Dedifferentiated amniotic fluid mesenchymal stem cell (primary cell): ENCODE measurements around the gene ZNF526.

Experiments used
- DNase-seq: peaks from one replicate; pipeline ENCODE4 v3.0.0-alpha.2; 2016; ENCODE audit errors: extremely low spot score

Gene ZNF526, protein sequence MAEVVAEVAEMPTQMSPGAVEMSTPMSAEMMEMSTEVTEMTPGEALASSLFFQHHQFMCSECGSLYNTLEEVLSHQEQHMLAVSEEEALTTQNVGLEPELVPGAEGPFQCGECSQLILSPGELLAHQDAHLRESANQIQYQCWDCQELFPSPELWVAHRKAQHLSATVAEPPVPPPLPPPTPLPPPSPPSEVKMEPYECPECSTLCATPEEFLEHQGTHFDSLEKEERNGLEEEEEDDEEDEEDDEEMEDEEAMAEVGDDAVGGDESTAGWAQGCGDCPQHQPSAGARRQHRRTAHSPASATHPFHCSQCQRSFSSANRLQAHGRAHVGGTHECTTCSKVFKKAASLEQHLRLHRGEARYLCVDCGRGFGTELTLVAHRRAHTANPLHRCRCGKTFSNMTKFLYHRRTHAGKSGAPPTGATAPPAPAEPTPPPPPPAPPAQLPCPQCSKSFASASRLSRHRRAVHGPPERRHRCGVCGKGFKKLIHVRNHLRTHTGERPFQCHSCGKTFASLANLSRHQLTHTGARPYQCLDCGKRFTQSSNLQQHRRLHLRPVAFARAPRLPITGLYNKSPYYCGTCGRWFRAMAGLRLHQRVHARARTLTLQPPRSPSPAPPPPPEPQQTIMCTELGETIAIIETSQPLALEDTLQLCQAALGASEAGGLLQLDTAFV

DNA sequence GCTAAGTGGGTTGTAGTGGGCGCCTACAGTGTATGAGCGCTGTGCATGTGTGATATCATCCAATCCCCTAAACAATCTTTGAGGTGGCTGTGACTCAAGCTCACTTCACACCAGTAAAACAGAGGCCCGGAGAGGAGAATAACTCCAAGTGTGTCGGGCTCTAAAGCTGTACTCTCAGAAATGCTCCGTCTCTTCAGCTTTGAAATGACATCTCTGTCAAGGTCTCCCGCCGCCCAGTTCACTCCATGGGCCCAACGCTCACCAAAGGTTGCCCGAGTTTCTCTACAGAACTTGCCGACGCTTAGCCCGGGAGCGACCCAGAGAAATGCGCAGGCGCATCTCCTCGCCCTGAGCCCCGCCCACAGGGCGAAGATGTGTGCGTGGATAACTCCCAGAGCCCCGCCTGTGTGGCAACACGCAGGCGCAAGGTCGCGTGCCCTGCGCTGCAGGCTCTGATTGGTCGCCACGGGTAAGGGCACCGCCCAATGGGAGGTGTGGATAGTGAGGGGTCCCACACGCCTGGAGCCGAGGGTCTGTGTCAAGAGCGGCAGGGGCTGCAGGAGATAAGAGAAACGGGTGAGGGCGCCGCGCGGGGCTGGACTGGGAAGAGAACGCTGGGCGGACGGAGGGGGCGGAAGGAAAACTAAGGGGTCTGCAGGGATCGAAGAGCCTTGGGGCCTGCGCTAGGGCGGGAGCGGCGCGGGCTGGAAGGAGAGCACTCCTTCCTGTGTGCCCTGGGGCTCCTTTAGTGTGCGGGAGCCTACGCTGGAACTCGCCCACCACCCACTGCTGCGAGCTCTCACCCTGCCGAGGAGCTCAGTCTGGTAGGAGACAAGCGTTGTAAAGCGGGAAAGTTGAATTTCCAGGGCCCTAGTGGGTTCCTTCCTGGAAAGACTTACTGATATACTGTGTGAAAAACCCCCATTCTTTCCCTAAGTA lies at the start of gene ZNF526:
Gene ZNF526 (plus strand): TSS at position 501 of the 939 bp plus-strand sequence. CDS start 4,092 bp downstream, outside the sequence.
- peak; percentile 95 for DNase-seq

DNA sequence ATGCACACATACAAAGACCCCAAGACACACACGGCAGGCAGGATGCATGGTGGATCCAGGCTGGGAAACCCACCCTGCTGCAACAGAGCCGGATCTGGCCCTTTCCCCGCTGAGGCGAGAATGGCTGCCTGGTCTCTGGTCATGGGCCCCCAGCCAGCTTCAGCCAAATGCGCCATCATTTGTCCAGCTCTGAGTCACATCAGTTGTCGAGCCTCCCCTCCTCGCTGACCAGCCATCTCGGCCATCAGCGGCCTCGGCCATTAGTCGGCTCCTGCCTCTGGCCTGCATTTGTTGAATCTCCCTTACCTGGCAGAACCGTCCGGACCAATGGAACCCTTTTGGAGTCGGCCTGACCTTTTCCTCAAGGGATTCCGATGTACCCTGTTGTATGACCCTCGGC lies 49.4 kb upstream of the ZNF526 start:
- no peak for DNase-seq

DNA sequence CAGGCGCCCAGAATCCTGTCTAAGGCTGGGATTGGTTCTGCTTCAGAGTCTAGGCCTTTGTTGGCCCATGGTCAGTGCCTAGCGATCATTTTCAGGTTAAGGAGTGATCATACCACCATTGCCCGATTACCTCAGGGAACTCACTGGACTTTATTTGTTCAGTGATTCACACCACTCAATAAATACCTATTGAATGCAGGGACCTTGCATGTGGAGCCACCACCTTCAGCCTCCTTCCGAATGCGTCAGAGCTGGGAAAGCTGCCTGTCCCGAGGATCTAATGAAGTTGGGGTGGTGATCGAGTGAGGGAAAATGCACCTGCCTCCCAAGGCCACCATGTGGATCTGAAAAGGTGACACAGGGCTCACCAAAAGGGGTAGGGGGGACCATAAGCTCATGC lies 47.9 kb upstream of the ZNF526 start:
- no peak for DNase-seq

DNA sequence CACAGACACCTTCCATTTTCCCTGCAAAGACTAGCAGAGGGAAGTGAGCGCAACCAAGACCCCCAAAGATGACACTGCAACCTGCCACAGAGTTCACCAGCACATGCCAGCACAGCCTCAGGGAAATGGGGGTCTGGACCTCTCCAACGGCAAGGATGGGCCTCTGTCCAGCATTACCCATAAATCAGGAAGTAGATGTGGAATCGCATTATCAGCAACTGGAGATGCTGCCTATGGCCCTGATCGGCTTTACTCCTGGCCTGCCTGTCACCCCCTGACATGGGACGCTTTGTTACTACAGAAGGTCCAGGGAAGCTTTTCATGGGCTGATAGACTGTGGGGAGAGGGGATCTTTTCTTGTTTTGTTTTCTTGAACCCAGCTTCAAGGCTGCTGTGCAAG lies 46.4 kb upstream of the ZNF526 start:
- DNase-seq: no peak

DNA sequence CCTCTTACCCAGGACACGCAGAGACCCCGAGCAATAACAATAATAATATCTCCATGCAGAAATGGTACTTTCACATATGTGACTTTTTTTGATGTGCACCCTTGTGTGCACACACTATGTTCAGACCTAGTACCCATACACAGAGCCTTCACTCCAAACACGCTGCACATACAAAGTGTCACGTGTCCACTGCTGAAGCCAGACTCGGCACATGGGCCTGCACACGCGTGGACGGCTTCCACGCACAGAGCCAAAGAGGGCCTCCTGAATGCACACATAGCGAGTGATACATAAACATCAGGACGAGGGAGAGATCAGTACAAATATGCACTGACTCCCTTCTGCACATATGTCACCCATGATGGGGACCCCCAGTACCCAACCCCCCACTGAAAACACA lies 45.9 kb upstream of the ZNF526 start:
- DNase-seq: no peak

DNA sequence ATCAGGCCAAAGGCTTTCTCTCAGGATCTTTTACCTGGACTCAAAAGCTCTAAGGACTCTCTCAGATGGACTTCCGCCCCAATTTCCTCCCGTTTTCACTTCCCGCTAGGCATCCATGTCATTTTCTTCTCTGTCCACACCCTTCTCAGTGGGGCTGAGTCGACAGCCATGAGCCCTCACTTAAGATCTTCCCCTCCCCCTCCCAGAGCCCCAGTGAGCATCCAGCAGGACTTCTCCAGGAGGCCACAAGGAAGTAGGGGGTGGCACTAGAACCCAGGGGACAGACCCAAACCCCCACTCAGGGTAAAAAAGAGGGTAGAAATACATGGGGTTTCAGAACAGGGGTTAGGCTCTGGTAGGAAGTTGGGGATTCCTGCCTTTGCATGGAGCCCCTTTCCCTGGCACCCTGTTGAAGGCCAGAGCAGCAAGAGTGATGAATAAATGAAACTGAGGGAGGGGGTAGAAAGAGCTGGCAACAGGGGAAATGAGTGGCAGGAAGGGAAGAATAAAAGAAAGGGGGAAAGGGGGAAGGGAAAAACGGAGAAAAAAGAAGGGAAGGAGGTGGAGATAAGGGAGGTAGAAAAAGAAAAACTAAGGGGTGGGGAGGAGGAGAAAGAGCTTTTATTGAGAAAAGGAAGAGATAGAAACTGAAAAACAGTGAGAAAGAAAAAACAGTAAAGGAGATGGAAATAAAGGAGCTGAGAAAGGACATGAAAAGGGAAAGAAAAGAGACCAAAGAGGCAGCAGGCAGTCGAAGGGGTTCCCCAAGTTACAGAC lies 45.0 kb upstream of the ZNF526 start:
- no peak for DNase-seq

DNA sequence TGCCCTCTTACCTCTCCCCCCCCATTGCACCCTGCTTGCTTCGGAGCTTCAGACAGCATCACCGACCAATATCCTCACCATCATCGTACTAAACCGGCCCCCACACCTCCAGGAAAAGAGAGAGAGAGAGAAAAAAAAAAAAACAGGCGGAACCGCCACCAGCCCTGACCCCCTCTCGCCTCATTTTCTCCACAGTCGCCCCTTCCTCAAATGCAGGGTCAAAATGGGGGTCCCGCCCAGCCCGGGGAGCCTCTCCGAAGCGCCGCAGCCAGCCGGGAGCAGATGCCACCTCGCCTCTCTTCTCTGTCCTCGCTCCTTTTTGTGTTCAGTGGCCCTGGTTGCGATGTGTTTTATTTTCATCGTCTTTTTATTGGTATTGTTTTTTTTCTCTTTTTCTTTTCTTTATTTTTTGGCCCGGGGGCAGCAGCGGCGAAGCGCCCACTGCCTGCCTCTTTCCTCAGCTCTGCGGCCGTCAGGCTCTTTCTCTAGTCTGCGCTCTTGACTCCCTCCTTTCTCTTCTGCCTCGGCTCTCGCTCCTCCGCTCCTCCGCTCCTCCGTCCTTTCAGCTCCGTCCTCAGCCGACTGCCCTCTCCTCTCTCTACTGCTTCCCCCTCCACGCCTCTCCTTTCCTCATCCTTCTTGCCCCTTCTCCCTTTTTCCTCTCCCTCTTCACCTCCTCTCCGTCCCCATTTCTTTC lies 44.0 kb upstream of the ZNF526 start:
- no peak for DNase-seq

DNA sequence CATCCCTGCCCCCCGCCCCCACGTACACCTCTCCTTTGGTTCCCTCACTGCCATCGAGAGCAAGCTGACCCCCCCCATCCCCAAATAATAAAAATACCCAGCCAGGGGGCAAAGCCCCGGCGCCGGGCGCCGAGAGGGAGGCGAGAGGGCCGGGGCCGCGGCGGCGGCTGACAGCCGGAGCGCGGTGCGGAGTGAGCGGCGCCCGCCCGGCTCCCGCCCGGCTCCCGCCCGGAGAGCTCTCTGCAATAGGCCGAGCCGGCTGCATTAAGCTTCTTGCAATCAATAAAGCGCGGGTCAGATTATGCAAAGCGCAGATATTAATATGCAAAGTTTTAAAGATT lies 43.5 kb upstream of the ZNF526 start:
- DNase-seq: no peak

DNA sequence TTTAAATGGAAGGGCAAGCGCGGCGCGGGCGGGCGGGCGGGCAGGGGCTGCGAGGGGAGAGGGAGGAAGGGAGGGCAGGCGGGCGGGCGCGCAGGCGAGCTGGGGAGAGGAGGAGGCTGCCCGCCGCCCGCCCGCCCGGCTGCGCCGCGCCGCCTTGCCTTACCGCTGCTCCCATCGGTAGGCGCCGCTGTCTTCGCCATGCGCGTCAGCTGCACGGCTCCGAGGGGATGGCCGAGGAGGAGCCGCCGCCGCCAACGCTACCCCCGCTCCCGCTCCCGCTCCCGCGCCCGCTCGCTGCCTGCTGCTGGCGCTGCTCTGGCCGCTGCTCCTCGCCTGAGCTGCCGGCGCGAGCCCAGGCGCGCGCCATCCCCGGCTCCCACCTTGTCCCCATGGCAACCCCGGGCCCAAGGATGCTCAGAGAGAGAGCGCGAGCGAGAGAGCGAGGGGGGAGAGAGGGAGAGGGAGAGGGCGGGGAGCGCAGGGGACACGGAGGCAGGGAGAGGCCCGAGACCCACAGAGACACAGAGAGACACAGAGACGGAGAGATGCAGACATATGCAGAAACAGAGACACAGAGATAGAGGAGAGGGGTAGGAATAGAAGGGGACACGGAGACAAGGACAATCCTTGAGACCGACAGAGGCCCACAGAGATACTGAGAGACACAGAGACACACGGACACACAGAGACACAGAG lies 43.0 kb upstream of the ZNF526 start:
- peak; percentile 41 for DNase-seq

DNA sequence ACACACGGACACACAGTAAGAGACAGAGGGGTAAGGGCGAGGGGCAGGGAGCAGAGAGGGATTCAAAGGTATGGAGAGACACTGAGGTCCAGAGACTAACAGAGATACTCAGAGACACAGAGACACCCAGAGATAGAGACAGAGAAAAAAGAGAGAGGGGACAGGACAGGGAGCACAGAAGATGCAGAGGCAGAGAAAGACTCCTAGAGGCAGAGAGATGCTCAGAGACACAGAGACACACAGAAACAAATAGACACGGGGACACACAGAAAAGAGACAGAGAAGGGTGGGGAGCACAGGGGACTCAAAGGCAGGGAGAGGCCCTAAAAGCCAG lies 42.5 kb upstream of the ZNF526 start:
- DNase-seq: no peak

DNA sequence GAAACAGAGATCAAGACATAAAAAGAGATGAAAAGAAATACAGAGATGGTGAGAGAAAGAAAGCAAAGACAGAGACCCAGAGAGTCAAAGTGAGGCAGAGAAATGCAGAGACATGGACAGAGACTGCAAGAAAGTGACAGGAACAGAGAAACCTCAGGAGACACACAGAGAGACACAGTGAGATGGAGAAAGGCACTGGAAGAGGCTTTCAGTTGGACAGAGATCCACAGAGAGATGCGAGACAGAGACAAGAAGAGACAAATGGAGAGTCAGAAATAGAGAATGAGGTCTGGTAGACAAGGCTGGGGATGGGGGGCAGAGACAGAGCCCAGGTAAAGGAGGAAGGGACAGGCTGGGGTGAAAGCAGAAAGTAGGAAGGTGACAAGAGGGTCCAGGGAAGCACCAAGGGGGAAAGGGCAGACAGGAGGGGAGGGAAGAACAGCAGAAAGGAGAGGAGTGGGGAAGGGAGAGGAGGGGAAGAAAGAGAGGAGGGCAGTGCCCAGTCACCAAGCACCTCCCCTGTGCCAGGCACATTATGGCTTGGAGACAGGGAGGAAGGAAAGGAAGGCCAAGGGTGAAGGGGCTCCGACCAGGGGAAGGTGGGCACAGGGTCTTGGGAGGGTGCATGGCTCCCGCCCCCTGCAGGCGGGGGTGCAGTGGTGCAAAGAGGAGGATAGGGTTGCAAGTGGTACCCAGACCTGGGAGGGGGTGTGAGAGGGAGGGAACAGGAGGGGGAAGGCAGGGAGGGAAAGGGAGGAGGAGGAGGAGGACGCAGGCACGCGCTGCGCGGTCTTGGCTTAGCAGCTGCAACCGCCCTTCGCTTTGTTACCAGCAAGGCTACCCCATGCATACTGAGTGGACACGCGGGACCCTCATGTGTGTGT lies 41.1 kb upstream of the ZNF526 start:
- no peak for DNase-seq

DNA sequence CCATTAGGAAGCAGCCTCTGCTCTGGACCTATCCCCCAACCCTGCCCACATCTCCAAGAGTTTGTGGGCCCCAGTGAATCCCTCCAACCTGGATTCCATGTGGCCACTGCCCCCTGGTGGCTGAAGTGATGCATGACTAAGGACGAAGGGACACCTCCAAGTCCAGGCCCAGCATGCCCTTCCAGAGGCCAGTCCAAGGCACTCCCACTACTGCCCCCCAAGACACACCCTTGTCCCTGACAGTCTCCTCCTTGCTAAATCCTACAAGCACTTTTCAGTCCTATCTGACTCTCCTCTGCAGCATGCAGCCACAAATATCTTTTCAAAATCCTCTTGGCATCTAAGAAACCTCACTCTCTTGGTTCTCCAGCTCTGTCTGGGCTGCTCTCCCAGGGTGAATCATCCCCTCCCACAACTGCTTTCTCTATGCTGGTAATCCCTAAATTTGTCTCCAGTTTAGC lies 35.7 kb upstream of the ZNF526 start:
- DNase-seq: peak; percentile 83

DNA sequence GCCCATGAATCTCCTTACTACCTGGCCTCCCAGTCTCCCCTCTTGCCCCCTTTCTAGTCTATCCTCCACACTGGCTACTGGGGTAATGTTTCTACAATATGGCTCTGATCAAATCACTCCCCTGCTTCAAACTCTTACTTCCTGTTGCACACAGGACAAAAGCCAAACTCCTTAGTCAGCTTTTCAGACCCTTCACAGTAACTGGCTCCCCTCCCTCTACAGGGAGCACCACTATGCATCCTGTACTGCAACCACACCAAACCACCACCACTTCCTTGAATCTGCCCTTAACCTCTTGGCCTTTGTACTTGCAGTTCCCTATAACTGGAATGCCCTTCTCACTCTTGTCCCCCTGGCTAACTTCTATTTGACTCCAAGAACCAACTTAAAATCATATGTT lies 34.8 kb upstream of the ZNF526 start:
- no peak for DNase-seq

DNA sequence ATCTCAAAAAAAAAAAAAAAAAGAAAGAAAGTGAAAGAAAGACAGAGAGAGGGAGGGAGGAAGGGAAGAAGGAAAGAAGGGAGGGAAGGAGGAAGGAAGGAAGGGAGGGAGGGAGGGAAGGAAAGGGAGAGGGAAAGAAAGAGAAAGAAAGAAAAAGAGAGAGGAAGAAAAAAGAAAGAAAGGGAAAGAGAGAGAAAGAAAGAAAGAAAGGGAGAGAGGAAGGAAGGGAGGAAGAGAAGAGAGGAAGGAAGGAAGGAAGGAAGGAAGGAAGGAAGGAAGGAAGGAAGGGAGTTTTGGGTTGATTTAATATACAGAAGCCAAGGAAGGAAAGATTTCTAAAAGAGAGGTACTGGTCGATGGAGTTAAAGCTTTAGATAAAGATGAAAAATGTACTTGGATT lies 31.4 kb upstream of the ZNF526 start:
- no peak for DNase-seq

DNA sequence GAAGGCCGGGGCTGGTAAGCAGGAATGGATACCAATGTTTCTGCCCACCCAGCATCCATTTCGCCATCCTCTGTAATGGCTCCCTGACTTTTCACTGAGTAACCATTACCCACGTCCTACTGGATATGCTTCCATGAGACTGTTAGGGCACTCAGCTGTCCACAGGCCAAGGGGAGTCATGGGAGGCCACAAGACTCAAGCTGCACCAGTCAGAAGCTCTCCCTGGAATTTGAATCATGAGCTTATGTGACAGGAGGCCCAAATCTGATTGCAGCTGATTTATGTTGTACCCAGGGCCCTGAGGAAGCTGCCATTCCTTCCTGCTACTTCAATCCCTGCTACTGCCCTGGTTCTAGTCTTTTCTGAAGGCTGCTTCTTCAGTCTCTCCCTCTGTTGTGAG lies 31.0 kb upstream of the ZNF526 start:
- DNase-seq: no peak

DNA sequence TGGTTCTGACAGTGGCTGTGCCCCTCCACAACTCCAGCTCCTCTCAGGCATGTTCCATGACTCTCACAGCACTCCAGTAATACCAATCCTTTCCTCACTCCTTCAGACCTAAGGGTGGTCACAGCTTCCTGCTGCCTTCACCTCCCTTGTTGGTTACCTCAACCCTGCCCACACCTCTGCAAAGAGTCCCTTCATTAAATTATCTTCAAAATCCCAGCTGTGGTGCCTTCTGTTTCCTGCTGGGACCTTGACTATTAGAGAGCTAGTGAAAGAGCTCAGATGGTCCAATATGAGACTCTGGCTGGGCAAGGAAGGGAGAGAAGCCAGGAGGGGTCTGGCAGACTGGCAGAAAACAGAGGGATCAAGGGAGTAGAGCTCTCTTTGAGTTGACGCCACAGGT lies 28.8 kb upstream of the ZNF526 start:
- DNase-seq: no peak

DNA sequence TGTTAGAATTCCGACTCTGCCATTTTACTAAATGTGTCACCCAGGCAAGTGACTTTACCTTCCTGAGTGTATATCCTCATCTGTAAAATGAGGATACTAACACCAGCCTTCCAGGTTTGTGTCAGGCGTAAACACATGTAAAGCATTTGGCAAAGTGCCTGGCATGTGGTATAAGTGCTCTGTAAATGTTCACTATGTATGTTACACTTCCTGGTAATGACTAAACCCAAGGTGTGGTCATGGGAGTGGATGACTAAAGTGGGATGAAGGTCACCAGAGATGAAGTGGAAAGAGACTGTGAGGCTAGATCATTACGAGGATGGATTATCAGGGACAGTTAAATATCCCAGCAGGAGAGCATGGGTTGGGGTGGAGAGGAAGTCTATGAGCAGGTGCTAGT lies 28.3 kb upstream of the ZNF526 start:
- no peak for DNase-seq

DNA sequence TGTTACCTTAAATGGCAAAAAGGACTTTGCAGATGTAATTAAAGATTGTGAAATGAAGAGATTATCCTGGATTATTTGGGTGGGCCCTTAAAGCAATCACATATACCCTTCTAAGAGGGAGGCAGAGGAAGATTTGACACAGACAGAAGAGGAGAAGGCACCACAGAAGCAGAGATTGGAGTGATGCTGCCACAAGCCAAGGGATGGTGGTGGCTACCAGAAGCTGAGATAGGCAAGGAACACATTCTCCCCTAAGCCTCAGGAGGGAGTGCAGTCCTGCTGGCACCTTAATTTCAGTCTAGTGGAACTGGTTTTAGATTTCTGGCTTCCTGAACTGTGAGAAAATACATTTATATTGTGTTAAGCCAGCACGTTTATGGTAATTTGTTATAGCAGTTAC lies 26.8 kb upstream of the ZNF526 start:
- no peak for DNase-seq

DNA sequence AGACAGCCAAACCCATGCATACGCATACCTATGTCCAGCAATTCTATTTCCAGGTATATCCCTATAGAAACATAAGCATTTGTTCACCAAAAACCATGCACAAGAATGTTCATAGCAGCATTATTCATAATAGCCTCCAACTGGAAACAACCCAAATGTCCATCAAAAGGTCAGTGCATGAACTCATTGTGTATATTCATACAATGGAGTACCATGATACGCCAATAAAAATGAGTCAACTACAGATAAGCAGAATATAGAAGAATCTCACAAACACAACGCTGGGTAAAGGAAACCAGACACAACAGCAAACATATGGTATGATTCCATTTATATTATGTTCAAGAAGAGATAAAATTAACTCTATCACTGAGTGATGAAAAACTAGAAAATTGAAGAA lies 26.4 kb upstream of the ZNF526 start:
- DNase-seq: no peak
